CD14-positive monocyte (primary cell): ENCODE measurements around the gene EMILIN2. TPM values are rescaled to one million over a fixed set of nuclear protein-coding genes. Genes with fewer than 3 reads are reported as not detected.

Source experiments
- DNase-seq, 3 donors: peaks; one replicate each; pipeline ENCODE4 v3.0.0-alpha.2; 2011 to 2022
- H2AFZ ChIP-seq: 2 replicates; pipeline ENCODE4 v1.6.0; 2012; ENCODE audit warnings: mild to moderate bottlenecking, low read depth, low read length, inconsistent platforms; ENCODE audit not compliant: insufficient read depth, poor library complexity, severe bottlenecking
- H3K27ac ChIP-seq, 2 donors: 1 replicate in 1 of 2; 2 replicates in 1 of 2; pipeline ENCODE4 v1.5.1; 2012 to 2013; ENCODE audit warnings: low read length in 2 of 2, control low read depth in 1 of 2, inconsistent platforms in 1 of 2, low read depth in 1 of 2, mild to moderate bottlenecking in 1 of 2
- H3K27me3 ChIP-seq, 2 donors: one replicate each; pipeline versions ENCODE4 v1.6.0 to v1.6.1; 2011 to 2013; ENCODE audit warnings: low read length in 2 of 2; ENCODE audit not compliant: control insufficient read depth in 2 of 2, insufficient read depth in 2 of 2
- H3K36me3 ChIP-seq, 2 donors: replicated peaks in 1 of 2; 1 replicate in 1 of 2; 2 replicates in 1 of 2; pipeline versions ENCODE4 v1.5.1 to v1.6.1; 2012 to 2013; ENCODE audit warnings: low read length in 2 of 2, control low read depth in 1 of 2, inconsistent platforms in 1 of 2, mild to moderate bottlenecking in 1 of 2; ENCODE audit not compliant: insufficient read depth in 2 of 2, control insufficient read depth in 1 of 2
- H3K4me1 ChIP-seq, 2 donors: 1 replicate in 1 of 2; 2 replicates in 1 of 2; pipeline versions ENCODE4 v1.5.1 to v1.6.1; 2012 to 2013; ENCODE audit warnings: low read length in 2 of 2, control low read depth in 1 of 2, inconsistent platforms in 1 of 2, mild to moderate bottlenecking in 1 of 2, moderate library complexity in 1 of 2; ENCODE audit not compliant: insufficient read depth in 2 of 2, control insufficient read depth in 1 of 2
- H3K4me2 ChIP-seq: replicated peaks from 2 replicates; pipeline ENCODE3; 2012; ENCODE audit warnings: low read length, moderate library complexity, mild to moderate bottlenecking; ENCODE audit not compliant: poor library complexity, severe bottlenecking; ENCODE audit errors: extremely low read depth
- H3K4me3 ChIP-seq, 3 experiments: fragments of 200-600 bp in 1 of 3; sonication (generic) in 1 of 3; replicated peaks in 1 of 3; 1 replicate in 2 of 3; 2 replicates in 1 of 3; pipeline ENCODE4 v1.5.1; 2011 to 2013; ENCODE audit warnings: low read length in 3 of 3, mild to moderate bottlenecking in 3 of 3, control low read depth in 2 of 3, low read depth in 2 of 3, inconsistent platforms in 1 of 3, moderate library complexity in 1 of 3
- H3K79me2 ChIP-seq: 2 replicates; pipeline ENCODE4 v1.6.0; 2012; ENCODE audit warnings: mild to moderate bottlenecking, control low read depth, inconsistent platforms, low read length, moderate library complexity; ENCODE audit not compliant: insufficient read depth
- H3K9ac ChIP-seq: 2 replicates; pipeline ENCODE4 v1.6.0; 2017; ENCODE audit warnings: low read length, mild to moderate bottlenecking; ENCODE audit not compliant: insufficient read depth, poor library complexity, severe bottlenecking
- H3K9me3 ChIP-seq, 2 donors: replicated peaks in 1 of 2; 1 replicate in 1 of 2; 2 replicates in 1 of 2; pipeline versions ENCODE4 v1.5.1 to v1.6.1; 2012 to 2013; ENCODE audit warnings: low read length in 2 of 2, control low read depth in 1 of 2; ENCODE audit not compliant: control insufficient read depth in 1 of 2, insufficient read depth in 1 of 2
- H4K20me1 ChIP-seq: 2 replicates; pipeline ENCODE4 v1.6.0; 2012; ENCODE audit warnings: mild to moderate bottlenecking, low read length, control low read depth, moderate library complexity; ENCODE audit not compliant: insufficient read depth
- H3K27ac Mint-ChIP-seq, 7 donors: one replicate each; pipeline ENCODE4 v1.8.0; 2020; ENCODE audit warnings: mild to moderate bottlenecking in 7 of 7, mixed read lengths in 7 of 7, moderate library complexity in 6 of 7, inconsistent platforms in 2 of 7
- H3K27me3 Mint-ChIP-seq, 3 donors: one replicate each; pipeline ENCODE4 v1.8.0; 2021 to 2022; ENCODE audit warnings: low read depth in 3 of 3, mild to moderate bottlenecking in 3 of 3, mixed read lengths in 3 of 3, moderate library complexity in 3 of 3, inconsistent platforms in 1 of 3
- H3K36me3 Mint-ChIP-seq, 2 donors: one replicate each; pipeline ENCODE4 v1.8.0; 2020; ENCODE audit warnings: mixed read lengths in 2 of 2, inconsistent platforms in 1 of 2, mild to moderate bottlenecking in 1 of 2
- H3K4me1 Mint-ChIP-seq: one replicate; pipeline ENCODE4 v1.8.0; 2020; ENCODE audit warnings: mild to moderate bottlenecking, mixed read lengths
- H3K4me3 Mint-ChIP-seq, 2 donors: one replicate each; pipeline ENCODE4 v1.8.0; 2020; ENCODE audit warnings: mild to moderate bottlenecking in 2 of 2, mixed read lengths in 2 of 2, moderate library complexity in 1 of 2
- H3K9me3 Mint-ChIP-seq, 7 donors: one replicate each; pipeline ENCODE4 v1.8.0; 2020 to 2022; ENCODE audit warnings: mixed read lengths in 7 of 7, mild to moderate bottlenecking in 6 of 7, moderate library complexity in 6 of 7, inconsistent platforms in 2 of 7
- CTCF ChIP-seq: fragments of 200-600 bp; IDR thresholded peaks from one replicate; pipeline ENCODE4 v1.8.0; 2022; ENCODE audit warnings: antibody characterized with exemption, mild to moderate bottlenecking
- WGBS: methylation state at CpG from one replicate; pipeline ENCODE4 v1.1.5; 2013; ENCODE audit warnings: missing lambda C conversion rate; ENCODE audit not compliant: insufficient coverage; 5-methylcytosine and 5-hydroxymethylcytosine counted together
- intact Hi-C, 2 donors: fragments of 100-400 bp; cut with micrococcal nuclease; formaldehyde crosslinking; loops; one replicate each; pipeline versions ENCODE4 v1.15.0 to v1.15.1; 2023
- polyA plus RNA-seq, 3 donors: library from polyadenylated mRNA; depleted of rRNA in 1 of 3; unstranded in 2 of 3; stranded (reverse) in 1 of 3; fragments of 300-500 nt in 2 of 3; fragments of >200 nt in 1 of 3; fragmentation: Illumina TruSeq in 2 of 3; gene quantifications; 1 replicate in 2 of 3; 2 replicates in 1 of 3; pipeline ENCODE4 v1.2.3, GENCODE V29; 2012 to 2021

The EMILIN2 gene
- polyA plus RNA-seq, 3 donors, result 30.5 to 43.2 (median 33.8) TPM

GRCh38 chr18:2884706-2885285 is 38.0 kb downstream of the EMILIN2 start:
- H3K9me3 Mint-ChIP-seq, result peaks cover 0 to 9% (median 5%) of the 10 kb centered on the region in 7 donors
- intact Hi-C loops, result no loop called here

GRCh38 chr18:2887470-2887869 is 40.7 kb downstream of the EMILIN2 start:
- Mint-ChIP-seq H3K36me3 (peaks cover 74 to 93% of the 10 kb centered on the region in 2 donors), H3K27me3 (peaks cover 0 to 2% (median 0%) of the 10 kb centered on the region in 3 donors), H3K9me3 (peaks cover 0 to 9% (median 5%) of the 10 kb centered on the region in 7 donors), H3K4me3 (no peak overlapping the region), H3K27ac (peak overlapping the region; percentile 17 to 87 (median 67)), H3K4me1 (peaks cover 31% of the 10 kb centered on the region)
- peak overlapping the region; percentile 31 to 51 for H3K27ac ChIP-seq
- no peaks in the 10 kb centered on the region for H3K9me3 ChIP-seq
- no peaks in the 10 kb centered on the region for H3K27me3 ChIP-seq
- H3K9ac ChIP-seq, result no peak overlapping the region
- WGBS, result 94% methylated on average over 2 of the region's 4 CpGs
- intact Hi-C loops, result no loop called here
- H4K20me1 ChIP-seq, result peaks cover 100% of the 10 kb centered on the region
- H3K79me2 ChIP-seq, result peaks cover 99% of the 10 kb centered on the region
- no peak for DNase-seq
- peaks cover 15 to 28% of the 10 kb centered on the region in 2 donors for H3K4me1 ChIP-seq
- H3K4me2 ChIP-seq, result no peak overlapping the region
- no peak overlapping the region for H2AFZ ChIP-seq
- TF ChIP-seq CTCF, result no peak
- peaks cover 59 to 91% of the 10 kb centered on the region in 2 donors for H3K36me3 ChIP-seq
- H3K4me3 ChIP-seq, result no peak overlapping the region

More at GRCh38 chr18:2884706-2885285, 38.0 kb downstream of the EMILIN2 start:
- H3K4me3 ChIP-seq, result no peak overlapping the region
- no peak overlapping the region for H3K4me3 Mint-ChIP-seq
- H3K4me1 Mint-ChIP-seq, result peaks cover 53% of the 10 kb centered on the region
- H3K27ac Mint-ChIP-seq, result peak overlapping the region in 5 of 7 donors; percentile 38 to 80 (median 50)
- no peak overlapping the region for H2AFZ ChIP-seq
- no peaks in the 10 kb centered on the region for H3K27me3 Mint-ChIP-seq
- DNase-seq, result no peak
- peaks cover 21 to 49% of the 10 kb centered on the region in 2 donors for H3K4me1 ChIP-seq
- peaks cover 32 to 90% of the 10 kb centered on the region in 2 donors for H3K36me3 ChIP-seq
- TF ChIP-seq CTCF, result no peak
- H3K27ac ChIP-seq, result peak overlapping the region in 1 of 2 donors; percentile 37
- H3K9me3 ChIP-seq, result no peaks in the 10 kb centered on the region
- peaks cover 100% of the 10 kb centered on the region for H4K20me1 ChIP-seq
- peaks cover 99% of the 10 kb centered on the region for H3K79me2 ChIP-seq
- H3K4me2 ChIP-seq, result no peak overlapping the region
- H3K36me3 Mint-ChIP-seq, result peaks cover 47 to 85% of the 10 kb centered on the region in 2 donors
- H3K9ac ChIP-seq, result no peak overlapping the region
- WGBS, result 100% methylated on average over 1 of the region's 13 CpGs
- H3K27me3 ChIP-seq, result no peaks in the 10 kb centered on the region
